ENCODE results near the gene UNC119B. TPM values are rescaled to one million over a fixed set of nuclear protein-coding genes. Genes with fewer than 3 reads are reported as not detected.

The UNC119B gene
- total RNA-seq, 2 experiments from 2014 or later = 17.2 to 27.4 TPM

DNA sequence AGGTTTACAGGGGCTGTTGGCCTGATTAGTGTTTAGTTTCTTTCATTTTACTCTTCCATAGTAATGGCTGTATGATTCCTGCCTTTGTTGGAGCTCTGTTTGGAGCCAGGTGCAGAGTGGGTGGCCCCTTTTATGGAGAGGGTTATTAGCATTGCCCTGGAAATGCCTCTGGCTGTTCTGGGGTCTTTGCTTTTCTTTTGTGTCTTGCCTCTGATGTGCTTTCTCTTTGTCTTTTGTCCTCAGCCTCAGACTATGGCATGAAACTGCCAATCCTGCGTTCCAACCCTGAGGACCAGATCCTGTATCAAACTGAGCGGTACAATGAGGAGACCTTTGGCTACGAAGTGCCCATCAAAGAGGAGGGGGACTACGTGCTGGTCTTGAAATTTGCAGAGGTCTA, 16.4 kb upstream of the UNC119B start:
- intact Hi-C loops (cut with micrococcal nuclease; ENCODE audit: unreplicated experiment) = no loop called here
- Histone ChIP-seq H3K9me2 (ENCODE audit: insufficient read depth, low read length) (no peaks in the 10 kb centered on the region), H3K79me2 (ENCODE audit: insufficient read depth, low read depth, low read length) (peaks cover 48% of the 10 kb centered on the region), H2AFZ (ENCODE audit: low read length) (no peak overlapping the region), H3K4me1 (ENCODE audit: insufficient read depth, low read length, poor library complexity, severe bottlenecking) (peaks cover 20% of the 10 kb centered on the region), H3K27ac (ENCODE audit: low read depth, low read length, poor library complexity, severe bottlenecking) (no peak overlapping the region), H3K9me3 (ENCODE audit: low read length) (no peaks in the 10 kb centered on the region), H4K20me1 (ENCODE audit: insufficient read depth, low read length) (peaks cover 27% of the 10 kb centered on the region), H3K4me3 (ENCODE audit: low read depth, low read length, poor library complexity, severe bottlenecking) (no peak overlapping the region), H3K36me3 (ENCODE audit: insufficient read depth, low read length) (peaks cover 85% of the 10 kb centered on the region), H3K4me2 (ENCODE audit: low read length) (no peak overlapping the region)
- TF ChIP-seq EZH2phosphoT487 (IDR thresholded peaks at IDR 0.05; ENCODE audit: borderline replicate concordance, low read depth, low read length) (no peak), CTCF (conservative IDR thresholded peaks at IDR 0.05; ENCODE audit: low read length) (no peak)
- DNase-seq (ENCODE audit: low spot score) = no peak
- CTCF ChIA-PET (ENCODE audit: unreplicated experiment) = no interaction called here
- POLR2A ChIA-PET = no interaction called here
- BruUV-seq (replicated peaks) = no TSS peak

DNA sequence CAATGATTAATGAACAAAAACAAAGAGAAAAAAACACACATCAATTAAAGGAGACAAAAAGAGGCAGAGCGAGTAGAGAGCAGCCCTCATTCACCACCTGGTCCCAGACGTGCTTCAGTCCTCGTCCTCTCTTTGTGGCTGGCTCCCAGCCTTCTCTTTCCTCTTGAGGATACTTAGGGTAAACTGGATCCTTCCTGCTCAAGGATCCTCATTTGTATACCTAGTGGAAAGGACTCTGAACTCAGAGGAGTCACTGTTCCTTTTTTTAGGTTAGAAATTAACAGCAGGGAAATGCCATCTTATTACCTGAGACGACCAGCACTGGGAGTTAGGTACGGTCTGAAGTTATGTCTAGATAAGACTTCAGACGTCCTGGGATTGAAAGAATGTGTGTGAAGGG, 13.6 kb upstream of the UNC119B start:
- ChIA-PET POLR2A (no interaction called here), CTCF (ENCODE audit: unreplicated experiment) (no interaction called here)
- peaks cover 98% of the 10 kb centered on the region for H3K36me3 ChIP-seq (ENCODE audit: insufficient read depth, low read length)
- H3K4me1 ChIP-seq (ENCODE audit: insufficient read depth, low read length, poor library complexity, severe bottlenecking) = peaks cover 3% of the 10 kb centered on the region
- DNase-seq (ENCODE audit: low spot score) = no peak
- TF ChIP-seq EZH2phosphoT487 (IDR thresholded peaks at IDR 0.05; ENCODE audit: borderline replicate concordance, low read depth, low read length) (no peak), CTCF (conservative IDR thresholded peaks at IDR 0.05; ENCODE audit: low read length) (no peak)
- no peaks in the 10 kb centered on the region for H3K9me2 ChIP-seq (ENCODE audit: insufficient read depth, low read length)
- no peaks in the 10 kb centered on the region for H3K9me3 ChIP-seq (ENCODE audit: low read length)
- BruUV-seq (replicated peaks) = no TSS peak
- H4K20me1 ChIP-seq (ENCODE audit: insufficient read depth, low read length) = peaks cover 6% of the 10 kb centered on the region; the same call in 1 of the 2 replicates
- peaks cover 20% of the 10 kb centered on the region for H3K79me2 ChIP-seq (ENCODE audit: insufficient read depth, low read depth, low read length)
- H3K4me3 ChIP-seq (ENCODE audit: low read depth, low read length, poor library complexity, severe bottlenecking) = no peak overlapping the region
- intact Hi-C loops (cut with micrococcal nuclease; ENCODE audit: unreplicated experiment) = no loop called here
- H3K27ac ChIP-seq (ENCODE audit: low read depth, low read length, poor library complexity, severe bottlenecking) = no peak overlapping the region
- H2AFZ ChIP-seq (ENCODE audit: low read length) = no peak overlapping the region
- H3K4me2 ChIP-seq (ENCODE audit: low read length) = no peak overlapping the region

DNA sequence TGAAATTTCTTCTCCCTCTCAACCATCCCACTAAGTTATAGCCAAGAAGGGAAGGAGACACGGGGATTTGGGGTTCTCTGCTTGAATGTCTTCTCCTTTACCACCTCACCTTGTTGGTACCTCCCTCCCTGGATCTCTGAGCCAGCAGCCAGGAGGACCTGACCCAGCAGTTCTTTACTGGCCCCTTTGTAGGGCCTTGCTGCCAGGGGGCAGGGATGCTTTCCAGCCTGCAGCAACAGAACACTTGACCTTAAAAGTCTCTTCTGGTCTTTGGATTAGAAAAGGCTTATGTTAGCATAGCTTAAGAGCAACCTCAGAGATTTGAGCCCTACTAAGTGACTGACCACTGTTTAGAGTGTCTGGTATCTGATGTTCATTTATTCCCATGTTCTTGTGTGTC, 12.9 kb upstream of the UNC119B start:
- Histone ChIP-seq H3K4me2 (ENCODE audit: low read length) (no peak overlapping the region), H3K36me3 (ENCODE audit: insufficient read depth, low read length) (peaks cover 100% of the 10 kb centered on the region), H3K4me1 (ENCODE audit: insufficient read depth, low read length, poor library complexity, severe bottlenecking) (peaks cover 3% of the 10 kb centered on the region), H3K9me3 (ENCODE audit: low read length) (no peaks in the 10 kb centered on the region), H3K9me2 (ENCODE audit: insufficient read depth, low read length) (no peaks in the 10 kb centered on the region), H3K4me3 (ENCODE audit: low read depth, low read length, poor library complexity, severe bottlenecking) (no peak overlapping the region), H3K27ac (ENCODE audit: low read depth, low read length, poor library complexity, severe bottlenecking) (no peak overlapping the region), H3K79me2 (ENCODE audit: insufficient read depth, low read depth, low read length) (peaks cover 13% of the 10 kb centered on the region), H2AFZ (ENCODE audit: low read length) (no peak overlapping the region), H4K20me1 (ENCODE audit: insufficient read depth, low read length) (peaks cover 6% of the 10 kb centered on the region; the same call in 1 of the 2 replicates)
- ChIA-PET POLR2A (interaction anchor here (1.0 kb wide), 1 partner anchor 9 kb away, joined by 3 read pairs; no protein-coding TSS in a partner anchor), CTCF (ENCODE audit: unreplicated experiment) (no interaction called here)
- no TSS peak for BruUV-seq (replicated peaks)
- TF ChIP-seq CTCF (conservative IDR thresholded peaks at IDR 0.05; ENCODE audit: low read length) = no peak
- TF ChIP-seq EZH2phosphoT487 (IDR thresholded peaks at IDR 0.05; ENCODE audit: borderline replicate concordance, low read depth, low read length) = no peak
- intact Hi-C loops (cut with micrococcal nuclease; ENCODE audit: unreplicated experiment) = no loop called here
- DNase-seq (ENCODE audit: low spot score) = no peak

Measured in OCI-LY7 (cell line).